H1 (cell line): Measurements from ENCODE around the gene HOXA11. TPM values are rescaled to one million over a fixed set of nuclear protein-coding genes. Genes with fewer than 3 reads are reported as not detected.

Experiments
- CTCF ChIA-PET: fragments of 300-600 bp; sonication (Branson Sonifier 250); formaldehyde crosslinking; loops from one replicate; lab custom pipeline; 2021; ENCODE audit not compliant: partially characterized antibody; lab: Charles Lee
- POLR2A ChIA-PET: fragments of 300-600 bp; sonication (Branson Sonifier 250); formaldehyde crosslinking; loops from one replicate; lab custom pipeline; 2021; ENCODE audit warnings: inconsistent platforms; ENCODE audit not compliant: partially characterized antibody; lab: Charles Lee
- DNase-seq, 2 experiments: peaks; one replicate each; pipeline versions ENCODE4 v3.0.0 to v3.0.0-alpha.2; 2010 to 2022; ENCODE audit warnings: low spot score in 2 of 2, low read depth in 1 of 2, mixed read lengths in 1 of 2
- FAIRE-seq: peaks from 2 replicates; lab custom pipeline; 2011; peaks lifted over from hg19 to GRCh38; lab: Jason Lieb, UNC
- H2AFZ ChIP-seq: 2 replicates; pipeline ENCODE4 v1.8.1; 2012; ENCODE audit warnings: low read length, inconsistent platforms
- H2AK5ac ChIP-seq: 2 replicates; pipeline ENCODE4 v1.6.1; 2013; ENCODE audit warnings: low read depth, low read length
- H2BK120ac ChIP-seq: replicated peaks from 2 replicates; pipeline ENCODE3; 2013; ENCODE audit warnings: low read depth, low read length, inconsistent platforms
- H2BK12ac ChIP-seq: 2 replicates; pipeline ENCODE4 v1.6.1; 2013; ENCODE audit warnings: low read depth, low read length
- H2BK15ac ChIP-seq: 2 replicates; pipeline ENCODE4 v1.6.1; 2013; ENCODE audit warnings: low read length
- H2BK20ac ChIP-seq: 2 replicates; pipeline ENCODE4 v1.6.1; 2013; ENCODE audit warnings: low read length
- H2BK5ac ChIP-seq: 2 replicates; pipeline ENCODE4 v1.6.1; 2013; ENCODE audit warnings: low read depth, low read length
- H3K14ac ChIP-seq: 2 replicates; pipeline ENCODE4 v1.6.1; 2013; ENCODE audit warnings: inconsistent platforms; ENCODE audit not compliant: insufficient read length
- H3K18ac ChIP-seq: 2 replicates; pipeline ENCODE4 v1.6.1; 2013; ENCODE audit warnings: low read length; ENCODE audit errors: extremely low read depth
- H3K23ac ChIP-seq: 2 replicates; pipeline ENCODE4 v1.6.1; 2013; ENCODE audit warnings: inconsistent platforms; ENCODE audit not compliant: insufficient read length
- H3K23me2 ChIP-seq: 2 replicates; pipeline ENCODE4 v1.6.1; 2013; ENCODE audit warnings: low read depth, low read length
- H3K27ac ChIP-seq: 2 replicates; pipeline ENCODE4 v1.6.1; 2011; ENCODE audit warnings: low read depth, low read length, inconsistent platforms
- H3K27me3 ChIP-seq, 4 experiments: replicated peaks in 1 of 4; 1 replicate in 1 of 4; 2 replicates in 3 of 4; pipeline versions ENCODE4 v1.6.1 to v1.8.1; 2011 to 2013; ENCODE audit warnings: low read length in 3 of 4, mild to moderate bottlenecking in 3 of 4, inconsistent platforms in 2 of 4, mixed read lengths in 2 of 4, moderate library complexity in 1 of 4; ENCODE audit not compliant: control insufficient read depth in 3 of 4, insufficient read depth in 3 of 4; ENCODE audit errors: extremely low read depth in 1 of 4
- H3K36me3 ChIP-seq, 4 experiments: 2 replicates each; pipeline versions ENCODE4 v1.6.1 to v1.8.1; 2011 to 2013; ENCODE audit warnings: mild to moderate bottlenecking in 4 of 4, low read length in 3 of 4, moderate library complexity in 2 of 4, control low read depth in 1 of 4, inconsistent platforms in 1 of 4; ENCODE audit not compliant: insufficient read depth in 4 of 4, control insufficient read depth in 2 of 4
- H3K4ac ChIP-seq: replicated peaks from 2 replicates; pipeline ENCODE3; 2013; ENCODE audit warnings: low read length, low read depth, mixed read lengths, inconsistent platforms; ENCODE audit not compliant: insufficient read length
- H3K4me1 ChIP-seq, 4 experiments: replicated peaks in 1 of 4; 1 replicate in 1 of 4; 2 replicates in 3 of 4; pipeline versions ENCODE4 v1.6.1 to v1.8.1; 2011 to 2013; ENCODE audit warnings: low read length in 3 of 4, inconsistent platforms in 2 of 4, mixed read lengths in 1 of 4; ENCODE audit not compliant: insufficient read depth in 4 of 4, control insufficient read depth in 3 of 4
- H3K4me2 ChIP-seq, 2 experiments: 2 replicates each; pipeline versions ENCODE4 v1.6.1 to v1.8.1; 2011 to 2013; ENCODE audit warnings: low read depth in 2 of 2, low read length in 2 of 2, control low read depth in 1 of 2, inconsistent platforms in 1 of 2, mild to moderate bottlenecking in 1 of 2; ENCODE audit not compliant: insufficient read depth in 1 of 2
- H3K4me3 ChIP-seq, 4 experiments: fragments of 200-600, 300-600 bp in 1 of 4; sonication (generic), shearing (Covaris generic), sonication (Bioruptor Twin) in 1 of 4; 2 replicates each; pipeline versions ENCODE4 v1.5.1 to v1.8.1; 2011 to 2016; ENCODE audit warnings: low read length in 4 of 4, low read depth in 3 of 4, control low read depth in 2 of 4, inconsistent platforms in 2 of 4, mild to moderate bottlenecking in 2 of 4, mixed read lengths in 1 of 4, moderate library complexity in 1 of 4; ENCODE audit not compliant: insufficient read depth in 2 of 4; ENCODE audit errors: extremely low read depth in 1 of 4
- H3K56ac ChIP-seq: replicated peaks from 2 replicates; pipeline ENCODE3; 2013; ENCODE audit warnings: low read depth, mild to moderate bottlenecking, mixed read lengths, low read length, inconsistent platforms; ENCODE audit not compliant: insufficient read length
- H3K79me1 ChIP-seq: 2 replicates; pipeline ENCODE4 v1.6.1; 2013; ENCODE audit warnings: low read depth, low read length, control low read depth
- H3K79me2 ChIP-seq, 2 experiments: 2 replicates each; pipeline versions ENCODE4 v1.6.1 to v1.8.1; 2012 to 2013; ENCODE audit warnings: low read length in 2 of 2, mild to moderate bottlenecking in 2 of 2, inconsistent platforms in 1 of 2; ENCODE audit not compliant: insufficient read depth in 2 of 2, control insufficient read depth in 1 of 2
- H3K9ac ChIP-seq, 4 experiments: replicated peaks in 1 of 4; 1 replicate in 1 of 4; 2 replicates in 3 of 4; pipeline versions ENCODE4 v1.6.1 to v1.8.1; 2011 to 2013; ENCODE audit warnings: low read depth in 3 of 4, low read length in 3 of 4, control low read depth in 2 of 4, mild to moderate bottlenecking in 2 of 4, moderate library complexity in 2 of 4, inconsistent platforms in 1 of 4; ENCODE audit errors: extremely low read depth in 1 of 4
- H3K9me3 ChIP-seq, 2 experiments: 2 replicates each; pipeline versions ENCODE4 v1.6.1 to v1.8.1; 2012 to 2013; ENCODE audit warnings: mild to moderate bottlenecking in 2 of 2, moderate library complexity in 2 of 2, control low read depth in 1 of 2, inconsistent platforms in 1 of 2, low read depth in 1 of 2, low read length in 1 of 2, mixed read lengths in 1 of 2; ENCODE audit not compliant: insufficient read depth in 2 of 2
- H4K20me1 ChIP-seq, 2 experiments: replicated peaks in 1 of 2; 2 replicates each; pipeline versions ENCODE3 to v1.8.1; 2011 to 2013; ENCODE audit warnings: inconsistent platforms in 2 of 2, low read length in 2 of 2, mild to moderate bottlenecking in 1 of 2; ENCODE audit not compliant: insufficient read depth in 2 of 2, control insufficient read depth in 1 of 2
- H4K5ac ChIP-seq: 2 replicates; pipeline ENCODE4 v1.6.1; 2013; ENCODE audit warnings: low read length, low read depth, mixed read lengths, inconsistent platforms; ENCODE audit not compliant: insufficient read length
- H4K8ac ChIP-seq: 2 replicates; pipeline ENCODE4 v1.8.0; 2013; ENCODE audit warnings: mild to moderate bottlenecking, moderate library complexity, low read length, inconsistent platforms; ENCODE audit not compliant: insufficient read depth; ENCODE audit errors: extremely low read depth
- H4K91ac ChIP-seq: replicated peaks from 2 replicates; pipeline ENCODE3; 2013; ENCODE audit warnings: low read length, mixed read lengths, inconsistent platforms; ENCODE audit not compliant: insufficient read length
- RNF2 ChIP-seq: fragments of 200-900, 300-1000 bp; sonication (generic); IDR thresholded peaks from 2 replicates; pipeline ENCODE4 v1.7.1; 2016; ENCODE audit warnings: borderline replicate concordance, low read depth, mild to moderate bottlenecking, antibody characterized with exemption, low read length; ENCODE audit not compliant: poor library complexity, severe bottlenecking; ENCODE audit errors: missing control alignments
- SP2 ChIP-seq: IDR thresholded peaks from 2 replicates; pipeline ENCODE4 v1.6.1; 2012; ENCODE audit warnings: mild to moderate bottlenecking, low read length, inconsistent platforms
- WGBS, 2 experiments: shearing (Covaris generic) in 1 of 2; methylation state at CpG; one replicate each; pipeline versions ENCODE4 v1.1.6 to v1.1.7; 2013 to 2015; ENCODE audit warnings: low lambda C conversion rate in 2 of 2, mixed read lengths in 2 of 2, inconsistent platforms in 1 of 2, low coverage in 1 of 2, missing lambda C conversion rate in 1 of 2; ENCODE audit not compliant: insufficient replicate concordance in 2 of 2, insufficient coverage in 1 of 2, insufficient read length in 1 of 2; ENCODE audit errors: extremely low coverage in 1 of 2, missing lambda C conversion rate in 1 of 2; 5-methylcytosine and 5-hydroxymethylcytosine counted together
- polyA plus RNA-seq, 7 experiments: library from polyadenylated mRNA; depleted of rRNA in 3 of 7; stranded (reverse) in 5 of 7; unstranded in 2 of 7; fragments of >200 nt in 5 of 7; fragments of 200-250 nt in 2 of 7; gene quantifications; 1 replicate in 5 of 7; 2 replicates in 1 of 7; 4 replicates in 1 of 7; pipeline versions ENCODE4 v1.2.1 to v1.2.3, GENCODE V29; 2011 to 2013; ENCODE audit warnings: missing spikeins in 2 of 7, mixed read lengths in 2 of 7
- total RNA-seq: library from RNA; stranded (reverse); fragmentation: NEBNext Ultra II Directional; extraction: Animal tissue kit (Norgen Biotek cat#: 25700); gene quantifications from 2 replicates; pipeline ENCODE4 v1.2.1, GENCODE V29; 2021

Gene HOXA11
- total and polyA plus RNA-seq, 2 of the 8 experiments (the other 6 are each of a cell fraction or from before 2014, with no cell fraction given) = not detected

GRCh38 chr7:27174874-27175625 is 10.0 kb downstream of the HOXA11 start:
- Histone ChIP-seq H2BK20ac (no peak overlapping the region), H3K79me1 (no peaks in the 10 kb centered on the region), H3K14ac (no peak overlapping the region), H3K23me2 (no peaks in the 10 kb centered on the region; the same call in 1 of the 2 replicates), H3K18ac (no peak overlapping the region), H2BK12ac (no peak overlapping the region), H3K4me2 (no peak overlapping the region), H3K4me1 (peaks cover 4 to 11% (median 5%) of the 10 kb centered on the region in 4 experiments; a peak in 5 of 7 replicates), H3K23ac (no peak overlapping the region), H2BK15ac (no peak overlapping the region), H3K56ac (no peak overlapping the region), H2BK120ac (no peak overlapping the region), H3K9me3 (no peaks in the 10 kb centered on the region; a peak in 1 of 4 replicates), H4K20me1 (peaks cover 39 to 55% of the 10 kb centered on the region in 2 experiments), H3K4me3 (no peak overlapping the region), H3K27ac (no peak overlapping the region), H4K5ac (no peak overlapping the region), H3K4ac (no peak overlapping the region), H2AK5ac (no peak overlapping the region), H2AFZ (no peak overlapping the region), H3K79me2 (no peaks in the 10 kb centered on the region), H4K91ac (no peak overlapping the region), H4K8ac (no peak overlapping the region), H3K27me3 (peaks cover 95 to 100% (median 99%) of the 10 kb centered on the region in 4 experiments), H3K36me3 (peaks cover 0 to 18% (median 0%) of the 10 kb centered on the region in 4 experiments; a peak in 1 of 8 replicates), H3K9ac (no peak overlapping the region), H2BK5ac (no peak overlapping the region)
- ChIA-PET CTCF (interaction anchor here (0.8 to 5.4 kb wide), 8 partner anchors 10 to 67 kb away, joined by 3 to 20 read pairs (median 4); partner anchors contain the start of genes EVX1, HOXA11, HOXA5 and HOXA9), POLR2A (no interaction called here)
- peak in 1 of 2 experiments; percentile 45 for DNase-seq
- no peak for FAIRE-seq
- TF ChIP-seq SP2 = no peak
- peak; percentile 84 for TF ChIP-seq RNF2
- 43% methylated on average over 12 of the region's 12 CpGs; no CpG with 5 or more reads in 1 of the 2 experiments for WGBS, 2 experiments
